Heart right ventricle (tissue), 16 donors: ENCODE data around the gene S100A2. TPM values are rescaled to one million over a fixed set of nuclear protein-coding genes. Genes with fewer than 3 reads are reported as not detected.
"Not testable (repeated sequence)": the region's sequence is repeated elsewhere in the genome, so short reads cannot be mapped to it uniquely, and the experiment has no call there.

ENCODE experiments used
- ATAC-seq, 8 donors: fragments of 200-7000 bp; cut with Tn5 transposase; one replicate each; pipeline ENCODE4 v1.9.1; 2020; ENCODE audit warnings: mild to moderate bottlenecking in 8 of 8, moderate library complexity in 8 of 8, moderate number of reproducible peaks in 1 of 8
- DNase-seq, 2 donors: peaks; one replicate each; pipeline ENCODE4 v3.0.0-alpha.2; 2020
- H3K27ac ChIP-seq, 10 donors: fragments of 200-600 bp; sonication (generic) in 2 of 10; one replicate each; pipeline versions ENCODE4 v1.5.0 to v1.8.0; 2020 to 2022; ENCODE audit warnings: mild to moderate bottlenecking in 3 of 10
- H3K27me3 ChIP-seq, 7 donors: fragments of 200-600 bp; one replicate each; pipeline ENCODE4 v1.8.0; 2021 to 2022; ENCODE audit warnings: mild to moderate bottlenecking in 2 of 7
- H3K36me3 ChIP-seq, 9 donors: fragments of 200-600 bp; sonication (generic) in 1 of 9; one replicate each; pipeline versions ENCODE4 v1.5.0 to v1.8.0; 2020 to 2022; ENCODE audit warnings: mild to moderate bottlenecking in 2 of 9
- H3K4me1 ChIP-seq, 9 donors: fragments of 200-600 bp; sonication (generic) in 1 of 9; one replicate each; pipeline versions ENCODE4 v1.5.0 to v1.8.0; 2020 to 2022; ENCODE audit warnings: mild to moderate bottlenecking in 4 of 9
- H3K4me3 ChIP-seq, 10 donors: fragments of 200-600 bp; sonication (generic) in 2 of 10; one replicate each; pipeline versions ENCODE4 v1.5.0 to v1.8.0; 2020 to 2022; ENCODE audit warnings: mild to moderate bottlenecking in 7 of 10, moderate library complexity in 2 of 10
- H3K9me3 ChIP-seq, 11 donors: fragments of 200-600 bp in 10 of 11; sonication (generic) in 2 of 11; one replicate each; pipeline versions ENCODE4 v1.5.0 to v1.8.0; 2013 to 2022; ENCODE audit warnings: mild to moderate bottlenecking in 2 of 11, control low read depth in 1 of 11, moderate library complexity in 1 of 11
- CTCF ChIP-seq, 9 donors: fragments of 200-600 bp; sonication (generic) in 2 of 9; IDR thresholded peaks; one replicate each; pipeline versions ENCODE4 v1.5.0 to v1.8.0; 2021 to 2022; ENCODE audit warnings: antibody characterized with exemption in 9 of 9, mild to moderate bottlenecking in 5 of 9, moderate library complexity in 1 of 9
- WGBS, 2 donors: extraction: QIAGEN DNeasy Blood & Tissue Kit; methylation state at CpG; one replicate each; pipeline ENCODE4 v1.1.7; 2013; ENCODE audit warnings: inconsistent platforms in 1 of 2; 5-methylcytosine and 5-hydroxymethylcytosine counted together
- intact Hi-C, 10 donors: fragments of 100-400 bp; cut with DNase I; formaldehyde crosslinking; loops; one replicate each; pipeline versions ENCODE4 v1.11.1 to v1.14.2; 2022
- polyA plus RNA-seq, 2 donors: library from polyadenylated mRNA; stranded (reverse); fragments of 200-250 nt; gene quantifications; one replicate each; pipeline ENCODE4 v1.2.3, GENCODE V29; 2013
- total RNA-seq, 10 donors: library from RNA; stranded (reverse); fragmentation: NEBNext Ultra II Directional in 3 of 10; extraction: Animal tissue kit (Norgen Biotek cat#: 25700) in 3 of 10; gene quantifications; one replicate each; pipeline versions ENCODE4 v1.2.1 to v1.2.4, GENCODE V29; 2021 to 2023
- donor health status: Arrhythmogenic right ventricular cardiomyopathy.
- donor health status: ischemic (EF 13 %, LVEDD 7.1; RV severe dilation, severe dysfunction).
- donor health status: healthy with polysubstance abuse.
- donor health status: DM: no; HTN: yes; CAD: no.
- donor health status: DM: no; HTN: no; CAD: no.
- donor health status: ischemic (EF 25% LVEDD 6.9; RV normal size, moderate dysfunction).
- donor health status: ischemic (EF 25% LVEDD 5.7; RV mildly dilated, moderate dysfunction).
- donor health status: healthy.
- donor health status: DM: yes; HTN: yes; CAD: no.
- donor health status: Ischemic cardiomyopathy.
- donor health status: ischemic (EF 35%, LVEDD 5.7; RV mildly dilated, moderate dysfunction).
- donor health status: nonischemic (EF 11% LVEDD 7.7; RV severe dilation, severe dysfunction).
- donor health status: DM: yes; HTN: yes; CAD: no.
- donor health status: PGD.
- donor health status: ischemic (EF 29% LVEDD 5.4; RV normal size, mild dysfunction).
- donor health status: nonischemic (EF 23%, LVEDD 6.1; RV moderate dilation, normal function).

The S100A2 gene
- total and polyA plus RNA-seq, 12 donors, result 1.2 to 7.4 (median 3.1) TPM; not detected in 1

- H3K4me1 ChIP-seq, result peaks cover 0 to 1% (median 0%) of the 10 kb centered on the region in 9 donors
- ATAC-seq (no peak), DNase-seq (no peak)
- H3K4me3 ChIP-seq, result no peak overlapping the region
- H3K27me3 ChIP-seq, result no peaks in the 10 kb centered on the region
- no peak overlapping the region for H3K27ac ChIP-seq
- 67 to 70% methylated on average over 4 of the region's 4 CpGs for WGBS, 2 donors
- TF ChIP-seq CTCF (IDR thresholded peaks at IDR 0.05), result no peak
- H3K36me3 ChIP-seq, result no peaks in the 10 kb centered on the region
- H3K9me3 ChIP-seq, result no peaks in the 10 kb centered on the region
- intact Hi-C loops, result no loop called here
Observed at GRCh38 chr1:153592748-153593147, 27.1 kb upstream of the S100A2 start.

GRCh38 chr1:153588482-153588881 is 22.8 kb upstream of the S100A2 start:
- DNase-seq (no peak), ATAC-seq (no peak)
- intact Hi-C loops, result loop anchor here in 1 of 10 donors (5.0 kb wide), 1 partner anchor 221 kb away; no protein-coding TSS in a partner anchor
- Histone ChIP-seq H3K4me1 (peaks cover 0 to 9% (median 0%) of the 10 kb centered on the region in 9 donors), H3K36me3 (no peaks in the 10 kb centered on the region), H3K9me3 (no peaks in the 10 kb centered on the region), H3K27ac (no peak overlapping the region), H3K4me3 (no peak overlapping the region), H3K27me3 (no peaks in the 10 kb centered on the region)
- WGBS, 2 donors, result 74 to 82% methylated on average over 2 of the region's 2 CpGs
- no peak for TF ChIP-seq CTCF (IDR thresholded peaks at IDR 0.05)

GRCh38 chr1:153588033-153588432 is 22.4 kb upstream of the S100A2 start:
- intact Hi-C loops, result loop anchor here in 1 of 10 donors (5.0 kb wide), 1 partner anchor 221 kb away; no protein-coding TSS in a partner anchor
- H3K27me3 ChIP-seq, H3K4me3 ChIP-seq, ATAC-seq, H3K4me1 ChIP-seq, DNase-seq, H3K36me3 ChIP-seq, H3K9me3 ChIP-seq, H3K27ac ChIP-seq: not testable (repeated sequence)
- 90 to 92% methylated on average over 10 of the region's 10 CpGs for WGBS, 2 donors

GRCh38 chr1:153587314-153587713 is 21.7 kb upstream of the S100A2 start:
- Histone ChIP-seq H3K27ac (no peak overlapping the region), H3K4me1 (peaks cover 0 to 9% (median 0%) of the 10 kb centered on the region in 9 donors), H3K27me3 (no peaks in the 10 kb centered on the region), H3K36me3 (no peaks in the 10 kb centered on the region), H3K9me3 (no peaks in the 10 kb centered on the region), H3K4me3 (no peak overlapping the region)
- WGBS, 2 donors, result 30 to 34% methylated on average over 5 of the region's 5 CpGs
- ATAC-seq (peak in 3 of 8 donors; percentile 53 to 67 (median 55)), DNase-seq (no peak)
- no peak for TF ChIP-seq CTCF (IDR thresholded peaks at IDR 0.05)
- intact Hi-C loops, result loop anchor here in 1 of 10 donors (5.0 kb wide), 1 partner anchor 220 kb away; no protein-coding TSS in a partner anchor

GRCh38 chr1:153586347-153586746 is 20.7 kb upstream of the S100A2 start:
- no peak for TF ChIP-seq CTCF (IDR thresholded peaks at IDR 0.05)
- no peak for DNase-seq
- intact Hi-C loops, result loop anchor here in 1 of 10 donors (5.0 kb wide), 1 partner anchor 219 kb away; no protein-coding TSS in a partner anchor
- Histone ChIP-seq H3K27me3 (no peaks in the 10 kb centered on the region), H3K27ac (no peak overlapping the region), H3K4me3 (no peak overlapping the region), H3K9me3 (no peaks in the 10 kb centered on the region), H3K4me1 (peaks cover 0 to 9% (median 0%) of the 10 kb centered on the region in 9 donors), H3K36me3 (no peaks in the 10 kb centered on the region)
- no peak for ATAC-seq
- 44 to 55% methylated on average over 1 of the region's 1 CpG for WGBS, 2 donors
